T-helper 2 cell treated with Interferon-gamma antibody and Interleukin-4, amounts not matched to agents 100 ng/mL and 5 ng/mL, for 36 hours (primary cell): ENCODE data around the gene SSC5D. TPM values are rescaled to one million over a fixed set of nuclear protein-coding genes. Genes with fewer than 3 reads are reported as not detected.
"Not testable (repeated sequence)": the region's sequence is repeated elsewhere in the genome, so short reads cannot be mapped to it uniquely, and the experiment has no call there.

Source experiments
- intact Hi-C: fragments of 100-400 bp; cut with micrococcal nuclease; formaldehyde crosslinking; loops from one replicate; pipeline ENCODE4 v1.15.1; 2023
- total RNA-seq: library from RNA; stranded (reverse); gene quantifications from 2 replicates; pipeline ENCODE4 v1.2.3, GENCODE V29; 2022

The SSC5D gene
- total RNA-seq, 1 donor from 2014 or later = 0.23 TPM

DNA sequence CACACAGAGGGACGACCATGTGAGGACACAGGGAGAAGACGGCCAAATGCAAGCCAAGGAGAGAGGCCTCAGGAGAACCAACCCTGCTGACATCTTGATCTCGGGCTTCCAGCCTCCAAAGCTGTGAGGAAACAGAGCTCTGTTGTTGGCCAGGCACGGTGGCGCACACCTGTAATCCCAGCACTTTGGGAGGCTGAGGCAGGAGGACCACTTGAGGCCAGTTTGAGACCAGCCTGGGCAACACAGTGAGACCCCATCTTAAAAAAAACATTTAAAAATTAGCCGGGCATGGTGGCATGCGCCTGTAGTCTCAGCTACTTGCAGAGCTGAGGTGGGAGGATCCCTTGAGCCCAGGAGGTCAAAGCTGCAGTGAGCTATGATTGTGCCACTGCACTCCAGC, 46.0 kb downstream of the SSC5D start:
- intact Hi-C loops = not testable (repeated sequence)

DNA sequence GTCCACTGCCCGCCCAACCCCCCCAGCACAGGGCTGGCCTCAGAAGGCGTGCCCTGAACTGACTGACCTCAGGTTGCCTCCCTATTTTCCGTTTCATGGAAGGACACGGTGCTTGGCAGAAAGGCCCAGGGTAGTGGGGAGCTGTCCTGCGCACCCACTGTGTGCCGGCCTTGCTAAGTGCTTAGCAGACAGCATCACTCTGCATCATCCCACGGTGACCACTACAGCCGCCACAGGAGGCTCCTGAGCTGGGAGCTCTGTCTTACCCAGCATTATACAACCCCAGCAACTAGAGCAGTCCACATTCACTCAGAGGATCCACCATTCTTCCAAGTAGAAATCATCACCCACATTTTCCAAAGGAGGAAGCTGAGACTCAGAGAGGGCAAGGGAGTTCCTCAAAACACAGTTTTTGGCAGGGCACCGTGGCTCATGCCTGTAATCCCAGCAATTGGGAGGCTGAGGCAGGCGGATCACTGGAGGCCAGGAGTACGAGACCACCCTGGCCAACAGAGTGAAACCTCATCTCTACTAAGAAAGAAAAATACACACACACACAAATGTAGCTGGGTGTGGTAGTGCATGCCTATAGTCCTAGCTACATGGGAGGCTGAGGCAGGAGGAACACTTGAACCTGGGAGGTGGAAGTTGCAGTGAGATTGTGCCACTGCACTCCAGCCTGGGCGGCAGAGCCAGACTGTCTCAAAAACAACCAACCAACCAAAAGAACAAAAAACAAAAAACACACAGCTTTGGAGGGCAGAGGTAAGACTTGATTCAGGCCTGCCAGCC, 47.1 kb downstream of the SSC5D start:
- intact Hi-C loops = no loop called here

DNA sequence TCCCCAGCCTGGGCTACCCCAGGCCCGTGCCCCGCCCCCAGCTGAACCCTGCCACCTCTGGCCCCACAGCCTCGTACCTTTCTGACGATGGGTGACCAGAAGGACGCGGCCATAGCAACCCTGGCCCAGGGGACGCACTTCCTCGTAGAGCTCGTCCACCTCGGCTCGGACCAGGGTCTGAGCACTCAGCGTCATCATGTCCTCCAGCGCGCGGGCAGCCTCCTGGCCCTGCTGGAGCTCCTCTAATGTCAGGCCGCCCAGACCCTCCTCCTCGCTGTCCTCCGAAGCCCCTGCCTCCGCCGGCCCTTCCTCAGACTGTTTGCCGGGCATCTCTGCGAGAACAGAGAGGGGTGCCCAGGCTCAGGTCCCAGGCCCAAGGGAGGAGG, 47.7 kb downstream of the SSC5D start:
- intact Hi-C loops = no loop called here

DNA sequence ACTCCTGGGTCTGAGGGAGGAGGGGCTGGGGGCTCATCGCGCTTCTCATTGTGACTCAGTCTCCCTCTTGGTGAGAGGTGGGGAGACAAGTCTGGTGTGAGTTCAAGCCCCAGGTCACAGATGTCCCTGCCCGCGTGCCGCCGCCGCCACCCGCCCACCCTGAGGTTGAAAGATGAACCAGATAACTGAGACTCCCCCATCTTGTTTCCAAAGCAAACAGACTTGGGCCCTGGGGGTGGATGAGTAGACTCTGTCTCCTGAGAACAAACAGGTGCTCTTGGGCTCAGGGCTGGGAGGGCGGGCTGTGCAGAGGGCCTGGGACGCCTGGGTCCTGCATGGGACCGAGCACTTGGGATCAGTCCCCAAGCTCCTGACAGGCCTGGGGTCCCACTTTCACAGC, 48.1 kb downstream of the SSC5D start:
- intact Hi-C loops = no loop called here

DNA sequence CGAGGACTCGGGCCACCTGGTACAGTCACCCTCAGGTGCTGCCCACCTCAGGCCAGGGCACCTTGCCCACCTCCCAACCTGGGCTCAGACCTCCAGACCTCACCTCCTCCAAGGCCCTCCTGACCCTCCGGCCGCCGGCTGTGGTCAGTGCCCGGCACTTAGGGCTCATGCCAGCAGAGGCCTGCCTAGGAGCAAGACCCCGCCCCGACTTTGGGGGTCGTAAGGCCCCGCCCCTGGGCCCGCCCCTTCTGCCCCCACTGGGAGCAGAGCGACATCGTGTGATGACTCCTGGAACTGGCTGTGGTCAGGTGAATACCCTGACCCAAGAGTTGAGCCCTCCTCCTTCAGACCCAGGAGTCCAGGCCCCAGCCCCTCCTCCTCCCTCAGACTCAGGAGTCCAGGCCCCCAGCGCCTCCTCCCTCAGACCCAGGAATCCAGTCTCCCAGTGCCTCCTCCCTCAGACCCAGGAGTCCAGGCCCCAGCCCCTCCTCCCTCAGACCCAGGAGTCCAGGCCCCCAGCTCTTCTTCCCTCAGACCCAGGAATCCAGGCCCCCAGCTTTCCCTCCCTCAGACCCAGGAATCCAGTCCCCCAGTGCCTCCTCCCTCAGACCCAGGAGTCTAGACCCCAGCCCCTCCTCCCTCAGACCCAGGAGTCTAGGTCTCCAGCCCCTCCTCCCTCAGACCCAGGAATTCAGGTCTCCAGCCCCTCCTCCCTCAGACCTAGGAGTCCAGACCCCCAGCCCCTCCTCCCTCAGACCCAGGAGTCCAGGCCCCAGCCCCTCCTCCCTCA, 48.9 kb downstream of the SSC5D start, which contains the start of gene SBK2:
Gene SBK2, minus strand, starts transcription at position 183 of the 790 bp plus-strand sequence. CDS start 839 bp downstream, outside the sequence.
- intact Hi-C loops = no loop called here

DNA sequence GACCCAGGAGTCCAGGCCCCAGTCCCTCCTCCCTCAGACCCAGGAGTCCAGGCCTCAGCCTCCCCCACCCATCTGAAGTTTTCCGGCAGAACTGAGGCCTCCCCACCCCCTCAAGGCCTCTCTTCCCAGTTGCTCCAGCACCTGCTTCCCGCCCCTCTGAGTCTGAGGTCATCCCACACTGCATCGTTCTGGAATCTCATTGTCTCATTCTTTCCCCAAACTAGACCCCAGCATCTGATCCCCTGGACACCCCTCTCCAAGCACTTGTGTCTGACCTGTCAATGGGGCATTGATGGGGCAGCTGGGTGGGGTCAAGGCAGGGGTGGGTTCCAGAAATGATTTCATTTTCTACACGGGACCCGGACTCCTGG, 49.5 kb downstream of the SSC5D start:
- intact Hi-C loops = no loop called here

DNA sequence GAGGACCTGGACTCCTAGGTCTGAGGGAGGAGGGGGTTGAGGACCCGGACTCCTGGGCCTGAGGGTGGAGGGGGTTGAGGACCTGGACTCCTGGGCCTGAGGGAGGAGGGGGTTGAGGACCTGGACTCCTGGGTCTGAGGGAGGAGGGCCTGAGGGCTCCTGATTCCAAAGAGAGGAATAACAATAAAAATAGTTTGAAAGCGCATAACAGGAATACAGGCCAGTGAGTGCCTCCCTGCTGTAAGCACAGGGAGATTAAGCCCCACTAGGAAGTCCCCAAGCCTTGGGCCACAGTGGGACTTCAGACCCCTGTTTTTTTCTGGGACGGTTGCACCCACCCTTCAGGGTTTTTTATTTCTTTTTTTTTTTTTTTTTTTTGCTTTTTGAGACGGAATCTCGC, 49.9 kb downstream of the SSC5D start:
- intact Hi-C loops = no loop called here

DNA sequence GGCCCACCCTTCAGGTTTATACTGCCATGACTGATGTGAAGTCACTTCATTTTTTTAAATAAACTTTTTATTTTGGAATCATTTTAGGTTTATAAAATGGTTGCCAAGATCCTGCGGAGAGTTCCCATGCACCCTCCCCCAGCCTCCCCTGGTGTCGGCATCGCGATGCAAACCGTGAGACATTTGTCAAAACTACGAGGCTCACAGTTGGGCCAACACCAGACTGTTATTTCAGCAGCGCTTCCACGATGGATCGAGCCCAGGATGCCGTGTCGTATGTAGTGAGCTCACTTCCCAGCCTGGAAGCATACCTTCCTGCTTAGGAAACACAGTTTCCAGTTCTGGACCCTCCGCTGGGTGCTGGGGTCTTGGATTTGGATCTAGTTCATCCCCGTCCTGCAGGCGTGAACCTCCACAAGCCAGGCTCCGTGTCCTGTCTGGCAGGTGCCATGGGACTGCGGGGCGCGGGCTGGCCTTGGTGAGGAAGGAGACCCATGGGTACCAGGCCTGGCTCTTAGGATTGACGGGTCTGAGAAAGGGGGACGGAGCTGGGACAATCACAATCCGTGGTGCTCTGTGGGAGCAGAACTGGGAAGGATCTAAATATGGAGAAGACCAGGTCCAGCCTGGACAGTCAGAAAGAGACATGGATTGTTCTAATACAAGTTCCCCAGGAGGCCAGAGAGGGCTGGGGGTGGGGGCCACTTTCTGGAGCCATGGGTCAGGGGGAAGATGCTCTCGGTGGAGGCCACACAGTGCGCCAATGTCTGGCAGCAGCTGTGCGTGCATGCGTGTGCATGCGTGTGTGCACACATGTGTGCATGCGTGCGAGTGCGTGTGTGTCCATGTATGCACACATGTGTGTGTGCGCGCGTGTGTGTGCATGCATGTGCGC, 51.1 kb downstream of the SSC5D start:
- intact Hi-C loops = no loop called here

DNA sequence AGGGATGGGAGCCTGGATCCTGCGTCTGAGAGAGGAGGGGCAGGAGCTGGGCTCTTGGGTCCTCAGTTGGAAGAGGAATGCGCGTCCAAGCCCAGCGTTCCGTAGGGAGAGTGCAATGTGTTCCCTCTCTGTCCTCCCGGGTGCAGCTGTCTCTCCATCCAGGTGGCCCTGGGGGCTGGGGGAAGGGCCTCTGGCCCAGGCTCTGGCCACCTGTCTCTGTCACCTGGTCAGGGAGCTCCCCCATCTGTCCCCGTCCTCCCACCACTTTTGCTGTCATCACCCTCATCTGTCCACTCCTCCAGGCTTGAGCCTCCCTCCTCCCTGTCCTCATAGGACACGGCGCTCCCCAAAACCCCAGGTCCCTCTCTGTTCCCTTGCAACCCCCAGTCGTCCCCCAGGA, 52.4 kb downstream of the SSC5D start:
- intact Hi-C loops = no loop called here

DNA sequence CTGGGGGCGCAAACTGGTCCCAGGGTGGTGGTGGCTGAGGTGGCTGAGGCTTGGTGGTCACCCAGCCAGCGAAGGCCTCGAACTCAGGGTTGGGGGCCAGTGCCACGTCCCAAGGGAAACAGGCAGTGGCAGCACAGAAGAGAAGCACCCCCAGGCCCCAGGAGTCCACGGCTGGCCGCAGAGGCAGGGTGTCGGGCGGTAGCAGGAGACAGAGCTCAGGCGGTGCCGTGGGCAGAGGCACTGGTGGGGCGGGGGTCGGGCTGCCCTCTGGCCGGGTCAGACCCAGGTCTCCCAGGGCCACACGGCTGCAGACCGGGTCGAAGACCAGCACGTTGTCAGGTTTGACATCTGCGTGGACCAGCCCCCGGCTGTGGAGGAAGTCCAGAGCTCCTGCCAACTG, 52.9 kb downstream of the SSC5D start:
- intact Hi-C loops = no loop called here

DNA sequence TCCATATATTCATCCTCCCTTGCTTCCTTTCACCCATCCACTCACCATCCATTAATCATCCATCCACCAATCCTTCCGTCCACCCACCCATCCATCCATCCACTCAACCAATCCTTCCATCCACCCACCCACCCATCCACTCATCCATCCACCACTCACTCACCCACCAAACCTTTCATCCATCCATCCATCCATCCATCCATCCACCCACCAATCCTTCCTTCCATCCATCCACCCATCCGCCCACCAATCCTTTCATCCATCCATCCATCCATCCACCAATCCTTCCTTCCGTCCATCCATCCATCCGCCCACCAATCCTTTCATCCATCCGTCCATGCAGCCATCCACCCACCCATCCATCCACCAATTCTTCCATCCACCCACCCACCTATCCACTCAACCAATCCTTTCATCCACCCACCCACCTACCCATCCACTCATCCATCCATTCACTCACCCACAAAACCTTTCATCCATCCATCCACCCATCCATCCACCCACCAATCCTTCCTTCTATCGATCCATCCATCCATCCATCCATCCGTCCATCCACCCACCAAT, 54.1 kb downstream of the SSC5D start:
- intact Hi-C loops = no loop called here

DNA sequence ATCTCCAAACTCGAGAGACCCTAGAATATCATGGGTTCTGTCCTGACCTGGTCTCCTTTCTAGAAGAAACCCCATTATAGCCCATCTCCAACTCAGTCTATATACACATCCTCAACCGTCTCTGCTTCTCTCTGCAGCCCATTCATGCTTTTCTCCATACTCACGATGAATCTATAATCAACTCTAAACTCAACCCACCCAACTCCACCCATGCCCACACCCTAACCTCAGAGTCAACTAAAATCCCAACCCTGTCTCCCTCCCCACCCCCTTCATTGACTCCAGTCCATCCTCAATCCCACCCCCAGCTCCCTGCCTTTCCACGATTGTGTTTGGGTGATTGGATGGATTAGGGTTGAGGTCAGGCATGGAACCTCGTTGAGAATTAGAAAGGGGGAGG, 55.3 kb downstream of the SSC5D start:
- intact Hi-C loops = no loop called here

DNA sequence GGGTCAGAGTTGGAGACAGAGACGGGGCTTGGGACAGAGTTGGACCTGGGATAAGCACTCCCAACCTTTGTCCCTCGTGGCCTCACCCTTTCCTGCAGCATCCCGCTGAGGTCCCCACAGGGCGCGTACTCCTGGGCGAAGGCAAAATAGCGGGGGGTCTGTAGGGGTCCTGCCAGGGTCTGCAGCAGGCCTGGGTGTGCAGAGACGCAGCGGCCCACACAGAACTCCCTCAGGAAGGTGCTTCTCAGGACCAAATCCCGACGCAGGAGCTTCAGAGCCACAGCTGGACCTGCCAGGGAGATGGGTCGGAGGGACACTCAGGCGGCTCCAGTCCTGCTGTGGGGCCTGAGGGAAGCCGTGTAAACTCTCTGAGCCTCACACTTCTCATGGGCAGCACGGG, 55.8 kb downstream of the SSC5D start:
- intact Hi-C loops = no loop called here

DNA sequence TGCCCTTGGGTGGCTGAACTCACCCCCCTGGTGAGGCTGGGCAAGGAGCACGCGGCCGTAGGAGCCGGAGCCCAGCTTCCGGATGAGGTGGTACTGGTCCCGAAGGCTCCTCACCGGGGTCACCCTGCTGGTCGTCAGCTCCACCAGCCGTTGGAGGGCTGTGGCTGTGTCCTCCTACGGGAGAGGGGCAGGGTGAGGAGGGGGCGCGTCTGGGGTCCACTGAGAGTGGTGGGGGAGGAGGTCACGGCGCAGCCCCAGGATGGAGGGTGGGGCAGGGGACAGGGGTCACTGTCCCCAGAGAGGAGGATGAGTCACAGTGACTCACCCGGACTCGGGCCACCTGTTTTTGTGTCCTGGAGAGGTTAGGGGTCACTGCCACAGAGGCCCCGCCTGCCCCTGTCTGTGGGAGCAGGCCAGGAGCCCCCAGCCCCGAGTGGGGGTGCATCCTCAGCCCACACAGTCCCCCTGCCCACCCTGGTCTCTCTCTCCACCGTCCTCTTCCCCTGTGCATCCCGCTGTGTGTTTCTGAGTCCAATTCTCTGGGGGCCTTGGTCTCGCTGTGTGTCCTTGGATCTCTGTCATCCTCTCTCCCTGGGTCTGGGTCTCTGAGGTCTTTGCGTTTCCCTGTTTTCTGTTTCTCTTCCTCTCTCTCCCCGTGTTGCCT, 56.7 kb downstream of the SSC5D start:
- intact Hi-C loops = no loop called here

DNA sequence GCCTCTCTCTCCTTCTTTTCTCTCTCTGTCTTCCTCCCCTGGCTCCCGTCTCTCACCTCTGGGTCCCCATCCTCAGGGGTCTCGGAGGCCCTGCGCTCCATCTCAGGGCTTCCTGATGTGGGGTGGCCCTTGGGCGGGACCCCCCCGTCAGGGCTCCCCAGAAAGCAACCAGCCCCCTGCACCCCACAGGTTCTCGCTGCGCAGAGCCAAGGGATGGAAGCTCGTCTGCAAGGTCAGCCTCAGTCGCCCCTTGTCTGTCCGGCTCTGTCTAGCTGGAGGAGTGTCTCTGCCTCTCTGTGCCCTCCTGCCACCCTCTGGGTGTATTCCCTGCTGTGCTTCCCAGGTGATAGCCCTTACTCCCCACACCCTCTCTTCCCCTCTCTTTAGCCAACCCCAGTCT, 57.2 kb downstream of the SSC5D start, which contains the start of gene SBK3:
Gene SBK3, minus strand, starts transcription at position 101 of the 400 bp plus-strand sequence. Its CDS starts 0 bp downstream, at position 101.
- intact Hi-C loops = no loop called here

DNA sequence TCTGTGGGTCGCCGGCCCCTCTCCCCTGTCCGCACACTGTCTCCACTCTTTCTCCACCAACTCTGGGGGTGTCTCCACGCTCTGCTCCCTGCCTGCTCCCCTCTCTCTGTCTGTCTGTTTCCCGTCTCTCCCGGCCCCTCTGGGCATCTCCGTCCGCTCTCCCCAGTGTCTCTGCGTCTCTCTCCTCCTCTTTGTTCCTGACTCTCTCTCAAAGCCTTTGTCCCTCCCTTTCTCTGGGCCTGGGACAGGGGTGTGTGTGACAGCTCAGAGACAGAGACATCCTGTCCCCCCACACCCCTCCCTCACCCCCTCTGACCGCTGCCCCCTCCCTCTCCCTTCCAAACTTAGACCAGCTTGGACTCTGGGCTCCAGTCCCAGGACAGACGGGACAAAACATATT, 57.8 kb downstream of the SSC5D start:
- intact Hi-C loops = no loop called here

DNA sequence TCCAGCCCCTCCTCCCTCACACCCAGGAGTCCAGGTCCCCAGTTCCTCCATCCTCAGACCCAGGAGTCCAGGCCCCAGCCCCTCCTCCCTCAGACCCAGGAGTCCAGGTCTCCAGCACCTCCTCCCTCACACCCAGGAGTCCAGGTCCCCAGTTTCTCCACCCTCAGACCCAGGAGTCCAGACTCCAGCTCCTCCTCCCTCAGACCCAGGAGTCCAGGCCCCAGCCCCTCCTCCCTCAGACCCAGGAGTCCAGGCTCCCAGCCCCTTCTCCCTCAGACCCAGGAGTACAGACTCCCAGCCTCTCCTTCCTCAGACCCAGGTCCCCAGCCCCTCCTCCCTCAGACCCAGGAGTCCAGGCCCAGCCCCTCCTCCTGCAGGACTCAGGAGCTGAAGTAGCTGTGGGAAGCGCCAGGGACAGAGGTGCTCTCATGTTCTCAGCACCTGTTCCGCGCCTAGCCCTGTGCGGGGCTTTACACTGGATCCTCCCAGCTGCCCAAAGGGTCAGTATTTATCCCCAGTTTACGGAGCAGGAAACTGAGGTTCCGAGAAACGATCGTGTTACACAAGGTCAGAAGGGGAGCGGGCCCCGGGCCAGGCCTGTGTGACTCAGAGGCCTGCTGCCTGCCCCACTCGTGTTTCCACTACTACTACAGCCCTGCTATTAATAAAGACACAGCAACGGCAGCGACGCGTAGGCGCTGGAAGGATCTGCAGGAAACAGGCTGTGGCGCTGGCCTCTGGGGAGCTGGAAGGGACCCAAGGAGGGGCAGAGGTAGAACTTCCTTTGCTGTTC, 58.8 kb downstream of the SSC5D start:
- intact Hi-C loops = no loop called here

DNA sequence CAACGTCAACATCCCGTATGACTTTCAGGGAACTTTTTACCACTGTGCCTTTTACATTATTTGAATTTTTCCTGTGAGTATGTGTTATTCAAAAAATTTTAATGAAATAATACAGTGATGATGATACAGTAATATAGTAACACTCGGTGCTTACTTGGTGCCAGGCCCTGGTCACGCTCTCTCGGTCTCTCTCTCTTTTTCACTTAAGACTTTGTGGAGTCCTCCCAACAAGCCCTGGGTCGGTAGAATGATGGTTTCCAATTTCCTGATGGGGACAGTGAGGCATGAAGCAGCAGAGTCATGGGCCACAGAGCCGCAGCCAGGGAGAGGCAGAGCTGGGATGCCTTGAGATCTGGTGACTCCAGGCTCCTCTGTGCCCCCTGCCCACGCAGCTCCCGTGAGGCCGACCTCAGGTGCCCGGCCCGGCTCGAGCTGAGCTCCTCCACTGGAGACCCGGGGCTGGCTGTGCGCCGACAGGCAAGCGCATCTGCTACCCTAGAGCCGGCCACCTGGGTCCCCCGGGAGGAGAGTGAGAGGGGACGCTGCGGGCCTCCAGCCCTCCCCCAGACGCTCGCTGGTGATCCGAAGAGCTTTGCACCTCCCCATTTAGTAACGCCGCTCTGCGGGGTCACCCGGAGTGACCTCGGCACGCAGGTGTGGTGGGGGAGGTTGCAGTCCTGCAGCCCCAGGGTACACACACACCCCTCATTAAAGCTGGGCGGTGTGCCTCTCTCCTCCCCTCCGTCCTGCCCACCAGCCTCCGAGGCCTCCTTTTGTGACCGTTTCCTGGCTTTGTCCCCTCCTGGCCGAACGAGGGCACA, 61.5 kb downstream of the SSC5D start:
- intact Hi-C loops = no loop called here

DNA sequence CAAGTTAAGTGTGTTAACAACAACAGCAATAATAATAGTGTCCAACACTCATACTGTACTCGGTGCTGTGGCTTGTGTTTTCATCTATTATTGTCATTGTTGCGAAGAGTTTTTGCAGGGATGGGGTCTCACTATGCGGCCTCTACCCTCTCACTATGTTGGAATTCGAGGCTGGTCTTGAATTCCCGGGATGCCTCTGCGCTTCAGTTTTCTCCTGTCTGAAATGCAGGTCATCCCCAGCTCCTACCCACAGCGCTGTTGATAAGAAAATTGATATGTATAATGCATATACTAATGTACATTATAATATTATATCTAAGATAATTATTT, 62.0 kb downstream of the SSC5D start:
- intact Hi-C loops = no loop called here
